Measurements from ENCODE around the gene RPS6KA3. TPM values are rescaled to one million over a fixed set of nuclear protein-coding genes. Genes with fewer than 3 reads are reported as not detected.

RPS6KA3 gene
- total RNA-seq, 1 experiment from 2014 or later = 63.4 TPM

DNA sequence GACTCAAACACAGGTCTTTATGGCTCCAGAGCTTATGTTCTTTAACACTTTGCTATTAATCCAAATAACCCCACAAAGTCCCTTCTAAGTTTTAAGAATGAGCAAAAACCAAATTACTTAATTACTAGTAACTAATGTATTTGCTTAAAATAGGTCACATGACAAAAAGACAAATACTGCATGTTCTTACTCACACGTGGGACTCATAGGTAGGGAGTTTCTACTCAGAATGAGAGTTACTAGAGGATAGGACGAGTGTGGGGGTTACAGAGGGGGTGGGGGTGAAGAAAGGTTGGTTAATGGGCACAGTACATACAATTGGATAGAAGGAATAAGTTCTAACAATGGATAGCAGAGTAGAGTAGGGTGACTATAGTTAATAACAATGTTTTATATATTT is 5.8 kb downstream of the RPS6KA3 start:
- no peak overlapping the region for H3K27ac Mint-ChIP-seq (ENCODE audit: unreplicated experiment)
- CTCF ChIA-PET = no interaction called here
- TF ChIP-seq, protein P1, sequence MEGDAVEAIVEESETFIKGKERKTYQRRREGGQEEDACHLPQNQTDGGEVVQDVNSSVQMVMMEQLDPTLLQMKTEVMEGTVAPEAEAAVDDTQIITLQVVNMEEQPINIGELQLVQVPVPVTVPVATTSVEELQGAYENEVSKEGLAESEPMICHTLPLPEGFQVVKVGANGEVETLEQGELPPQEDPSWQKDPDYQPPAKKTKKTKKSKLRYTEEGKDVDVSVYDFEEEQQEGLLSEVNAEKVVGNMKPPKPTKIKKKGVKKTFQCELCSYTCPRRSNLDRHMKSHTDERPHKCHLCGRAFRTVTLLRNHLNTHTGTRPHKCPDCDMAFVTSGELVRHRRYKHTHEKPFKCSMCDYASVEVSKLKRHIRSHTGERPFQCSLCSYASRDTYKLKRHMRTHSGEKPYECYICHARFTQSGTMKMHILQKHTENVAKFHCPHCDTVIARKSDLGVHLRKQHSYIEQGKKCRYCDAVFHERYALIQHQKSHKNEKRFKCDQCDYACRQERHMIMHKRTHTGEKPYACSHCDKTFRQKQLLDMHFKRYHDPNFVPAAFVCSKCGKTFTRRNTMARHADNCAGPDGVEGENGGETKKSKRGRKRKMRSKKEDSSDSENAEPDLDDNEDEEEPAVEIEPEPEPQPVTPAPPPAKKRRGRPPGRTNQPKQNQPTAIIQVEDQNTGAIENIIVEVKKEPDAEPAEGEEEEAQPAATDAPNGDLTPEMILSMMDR (IDR thresholded peaks at IDR 0.05; ENCODE audit: unreplicated experiment) = no peak
- H3K4me1 Mint-ChIP-seq (ENCODE audit: low read depth, unreplicated experiment) = peaks cover 19% of the 10 kb centered on the region
- H3K9me3 Mint-ChIP-seq (ENCODE audit: low read depth, unreplicated experiment) = no peaks in the 10 kb centered on the region
- intact Hi-C loops (cut with micrococcal nuclease; ENCODE audit: unreplicated experiment) = loop anchor here (1.0 kb wide), 1 partner anchor 40 kb away; no protein-coding TSS in a partner anchor
- no peak for DNase-seq
- H3K4me3 Mint-ChIP-seq (ENCODE audit: low read depth, unreplicated experiment) = no peak overlapping the region
- H3K27me3 Mint-ChIP-seq (ENCODE audit: unreplicated experiment) = no peaks in the 10 kb centered on the region
- no TSS peak for BruUV-seq (replicated peaks)
- H3K36me3 Mint-ChIP-seq (ENCODE audit: insufficient read depth, unreplicated experiment) = peaks cover 12% of the 10 kb centered on the region

- CTCF ChIA-PET = no interaction called here
- H3K4me1 Mint-ChIP-seq (ENCODE audit: low read depth, unreplicated experiment) = no peaks in the 10 kb centered on the region
- intact Hi-C loops (cut with micrococcal nuclease; ENCODE audit: unreplicated experiment) = no loop called here
These were observed 11.9 kb downstream of the RPS6KA3 start for GRCh38 chrX:20254712-20255299.

DNA sequence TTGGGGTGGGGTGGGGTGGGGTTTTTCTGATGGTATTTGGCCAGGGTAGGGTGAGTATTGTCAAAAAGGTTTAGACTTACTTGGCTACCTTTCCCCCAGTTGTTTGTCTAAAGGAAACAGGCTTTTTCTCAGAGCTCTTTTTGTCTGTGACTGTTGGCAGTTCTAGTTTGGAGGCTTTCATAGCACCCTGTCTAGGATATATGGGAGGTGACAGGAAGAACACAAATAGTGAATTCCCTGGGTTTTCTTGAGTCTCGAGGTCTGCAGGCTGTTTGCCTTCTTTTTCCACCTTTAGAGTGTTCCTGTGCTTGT is 13.5 kb downstream of the RPS6KA3 start:
- H3K4me1 Mint-ChIP-seq (ENCODE audit: low read depth, unreplicated experiment) = no peaks in the 10 kb centered on the region
- CTCF ChIA-PET = interaction anchor here (0.5 to 2.2 kb wide), 4 partner anchors 74 to 1492 kb away, joined by 4 to 8 read pairs (median 6); no protein-coding TSS in a partner anchor
- intact Hi-C loops (cut with micrococcal nuclease; ENCODE audit: unreplicated experiment) = loop anchor here (1.0 to 2.0 kb wide), 2 partner anchors 189 to 264 kb away; no protein-coding TSS in a partner anchor
- no peaks in the 10 kb centered on the region for H3K9me3 Mint-ChIP-seq (ENCODE audit: low read depth, unreplicated experiment)
- no peak overlapping the region for H3K4me3 Mint-ChIP-seq (ENCODE audit: low read depth, unreplicated experiment)
- H3K36me3 Mint-ChIP-seq (ENCODE audit: insufficient read depth, unreplicated experiment) = peaks cover 4% of the 10 kb centered on the region
- no TSS peak for BruUV-seq (replicated peaks)
- TF ChIP-seq, protein P1 (IDR thresholded peaks at IDR 0.05; ENCODE audit: unreplicated experiment) = no peak
- H3K27ac Mint-ChIP-seq (ENCODE audit: unreplicated experiment) = peak overlapping the region; percentile 42
- DNase-seq = no peak
- H3K27me3 Mint-ChIP-seq (ENCODE audit: unreplicated experiment) = no peaks in the 10 kb centered on the region

More at GRCh38 chrX:20254712-20255299, 11.9 kb downstream of the RPS6KA3 start:
- Mint-ChIP-seq H3K4me3 (ENCODE audit: low read depth, unreplicated experiment) (no peak overlapping the region), H3K27ac (ENCODE audit: unreplicated experiment) (no peak overlapping the region), H3K9me3 (ENCODE audit: low read depth, unreplicated experiment) (no peaks in the 10 kb centered on the region), H3K36me3 (ENCODE audit: insufficient read depth, unreplicated experiment) (peaks cover 8% of the 10 kb centered on the region), H3K27me3 (ENCODE audit: unreplicated experiment) (no peaks in the 10 kb centered on the region)
- BruUV-seq (replicated peaks) = no TSS peak
- TF ChIP-seq, protein P1 (IDR thresholded peaks at IDR 0.05; ENCODE audit: unreplicated experiment) = no peak
- DNase-seq = no peak

GRCh38 chrX:20252381-20253231 is 14.1 kb downstream of the RPS6KA3 start:
- CTCF ChIA-PET = interaction anchor here (0.5 to 2.2 kb wide), 4 partner anchors 75 to 1493 kb away, joined by 4 to 8 read pairs (median 6); no protein-coding TSS in a partner anchor
- no peak overlapping the region for H3K4me3 Mint-ChIP-seq (ENCODE audit: low read depth, unreplicated experiment)
- H3K4me1 Mint-ChIP-seq (ENCODE audit: low read depth, unreplicated experiment) = no peaks in the 10 kb centered on the region
- peaks cover 4% of the 10 kb centered on the region for H3K36me3 Mint-ChIP-seq (ENCODE audit: insufficient read depth, unreplicated experiment)
- TF ChIP-seq, protein P1 (IDR thresholded peaks at IDR 0.05; ENCODE audit: unreplicated experiment) = peak; percentile 65
- H3K27ac Mint-ChIP-seq (ENCODE audit: unreplicated experiment) = peak overlapping the region; percentile 42
- no peaks in the 10 kb centered on the region for H3K27me3 Mint-ChIP-seq (ENCODE audit: unreplicated experiment)
- intact Hi-C loops (cut with micrococcal nuclease; ENCODE audit: unreplicated experiment) = loop anchor here (1.0 to 2.0 kb wide), 2 partner anchors 190 to 264 kb away; no protein-coding TSS in a partner anchor
- no TSS peak for BruUV-seq (replicated peaks)
- H3K9me3 Mint-ChIP-seq (ENCODE audit: low read depth, unreplicated experiment) = no peaks in the 10 kb centered on the region
- peak; percentile 80 for DNase-seq

All from Calu3 (cell line).